Glomerular visceral epithelial cell (primary cell): ENCODE measurements around the gene ZNF771.

Experiments used
- DNase-seq: peaks from one replicate; pipeline ENCODE4 v3.0.0-alpha.2; 2016; ENCODE audit errors: extremely low spot score

The ZNF771 gene

GRCh38 chr16:30407102-30407803, at the start of gene ZNF771:
Gene ZNF771, plus strand, starts transcription at chr16:30407606. Its CDS starts 448 bp downstream, at chr16:30408054.
- DNase-seq = peak; percentile 84

- no peak for DNase-seq
Observed at GRCh38 chr16:30357715-30358576, 49.5 kb upstream of the ZNF771 start.

- DNase-seq = no peak
Observed at GRCh38 chr16:30358577-30358936, 48.8 kb upstream of the ZNF771 start.

GRCh38 chr16:30358990-30359870, 48.2 kb upstream of the ZNF771 start:
- no peak for DNase-seq

- DNase-seq = no peak
Observed at GRCh38 chr16:30359871-30360170, 47.6 kb upstream of the ZNF771 start.

GRCh38 chr16:30361180-30361579, 46.2 kb upstream of the ZNF771 start:
- DNase-seq = no peak

- no peak for DNase-seq
Observed at GRCh38 chr16:30365200-30365599, 42.2 kb upstream of the ZNF771 start.

- DNase-seq = no peak
Observed at GRCh38 chr16:30366511-30366910, 40.9 kb upstream of the ZNF771 start.

GRCh38 chr16:30367349-30368009, 39.9 kb upstream of the ZNF771 start:
- DNase-seq = no peak

GRCh38 chr16:30368122-30368791, 39.1 kb upstream of the ZNF771 start:
- DNase-seq = peak; percentile 59

- no peak for DNase-seq
Observed at GRCh38 chr16:30368792-30369090, 38.7 kb upstream of the ZNF771 start.

- no peak for DNase-seq
Observed at GRCh38 chr16:30369091-30369937, 38.1 kb upstream of the ZNF771 start.

- DNase-seq = no peak
Observed at GRCh38 chr16:30369938-30370455, 37.4 kb upstream of the ZNF771 start.

- DNase-seq = peak; percentile 100
Observed at GRCh38 chr16:30370456-30371247, 36.8 kb upstream of the ZNF771 start, which contains the start of gene TBC1D10B. Gene TBC1D10B, minus strand, starts transcription at chr16:30370494. Its CDS starts 311 bp downstream, at chr16:30370183.

GRCh38 chr16:30371248-30371816, 36.1 kb upstream of the ZNF771 start:
- DNase-seq = no peak

- DNase-seq = no peak
Observed at GRCh38 chr16:30372038-30372712, 35.2 kb upstream of the ZNF771 start.

- no peak for DNase-seq
Observed at GRCh38 chr16:30372725-30373124, 34.7 kb upstream of the ZNF771 start.

GRCh38 chr16:30374538-30374937, 32.9 kb upstream of the ZNF771 start, which contains the start of gene MYL11:
Gene MYL11, plus strand, starts transcription at chr16:30374802. Its CDS starts 56 bp downstream, at chr16:30374858.
- no peak for DNase-seq
